Anterior cingulate cortex (tissue), 58 donors: ENCODE data around the gene TAS1R2.
"Not testable (repeated sequence)": the region's sequence is repeated elsewhere in the genome, so short reads cannot be mapped to it uniquely, and the experiment has no call there.

ENCODE experiments used
- DNase-seq, 58 donors: peaks; one replicate each; lab custom pipeline; 2025; lab: John Stamatoyannopoulos, UW

The TAS1R2 gene

DNA sequence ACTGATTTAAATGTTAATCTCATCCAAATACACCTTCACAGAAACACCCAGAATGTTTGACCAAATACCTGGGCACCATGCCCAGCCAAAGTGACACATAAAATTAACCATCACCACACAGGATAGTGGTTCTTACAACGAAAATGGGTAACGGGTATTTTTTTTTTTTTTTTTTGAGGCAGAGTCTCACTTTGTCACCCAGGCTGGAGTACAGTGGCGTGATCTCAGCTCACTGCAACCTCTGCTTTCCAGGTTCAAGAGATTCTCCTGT, 11.1 kb upstream of the TAS1R2 start:
- DNase-seq = not testable (repeated sequence)

DNA sequence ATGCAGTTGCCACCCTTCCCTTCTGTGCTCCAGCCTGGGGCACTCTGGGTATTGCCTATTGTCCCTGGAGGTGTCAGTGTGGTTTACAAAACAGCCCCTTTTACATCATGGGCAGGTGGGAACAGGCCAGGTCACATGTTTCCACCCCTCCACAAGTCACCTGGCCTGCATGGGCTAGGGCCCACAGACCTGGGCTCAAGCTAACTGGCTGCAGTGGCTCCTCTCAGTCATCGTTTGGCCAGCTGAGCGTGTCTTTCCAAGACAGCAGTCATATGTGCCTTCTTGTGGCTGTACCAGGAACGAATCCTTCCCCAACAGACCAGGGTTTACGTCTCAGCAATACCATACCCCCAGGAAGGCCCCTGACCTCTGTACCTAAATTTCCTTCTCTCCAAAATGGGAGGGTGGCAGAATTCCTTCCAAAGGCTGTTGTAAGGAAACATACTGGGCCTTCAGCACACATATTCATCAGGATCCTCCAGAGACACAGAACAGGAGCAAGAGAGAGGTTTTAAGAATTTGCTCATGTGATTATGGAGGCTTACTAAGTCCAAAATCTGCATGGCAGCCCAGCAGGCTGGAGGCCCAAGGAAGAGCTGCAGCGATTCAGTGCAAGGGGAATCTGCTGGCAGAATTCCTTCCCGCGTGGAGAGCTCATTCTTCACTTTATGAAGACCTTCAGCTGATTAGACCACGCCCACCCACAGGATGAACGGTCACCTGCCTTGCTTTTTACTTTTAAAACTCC, 10.6 kb upstream of the TAS1R2 start:
- no peak for DNase-seq

DNA sequence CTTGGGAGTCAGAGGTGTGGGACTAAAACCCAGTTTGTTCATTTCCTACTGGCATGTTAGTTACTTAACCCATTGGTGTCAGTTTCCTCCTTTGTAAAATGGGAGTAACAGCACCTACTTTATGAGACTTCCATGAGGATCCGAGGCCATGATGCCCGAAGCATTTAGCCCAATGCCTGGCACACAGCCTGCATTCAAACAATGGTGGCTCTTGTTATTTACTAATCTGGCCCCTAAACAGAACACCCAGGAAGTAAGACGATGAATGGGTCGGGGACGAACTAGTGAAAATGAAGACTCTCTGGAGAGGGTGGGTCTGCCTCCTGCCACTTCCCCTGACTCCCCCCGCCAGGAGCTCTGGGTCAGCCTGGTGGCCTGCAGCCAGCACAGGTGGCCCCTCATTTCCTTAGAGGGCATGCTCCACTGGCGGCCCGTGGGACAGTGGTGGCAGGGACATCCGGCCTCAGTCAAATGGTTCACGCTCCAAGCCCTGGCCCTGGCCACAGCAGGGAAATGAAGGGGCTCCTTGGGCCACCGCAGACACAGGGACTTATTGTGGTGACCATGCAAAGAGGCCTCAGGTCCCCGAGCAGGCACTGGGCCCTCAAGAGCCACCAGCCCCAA, 9.5 kb upstream of the TAS1R2 start:
- DNase-seq = peak in 10 of 58 donors; percentile 1 to 45 (median 10)

DNA sequence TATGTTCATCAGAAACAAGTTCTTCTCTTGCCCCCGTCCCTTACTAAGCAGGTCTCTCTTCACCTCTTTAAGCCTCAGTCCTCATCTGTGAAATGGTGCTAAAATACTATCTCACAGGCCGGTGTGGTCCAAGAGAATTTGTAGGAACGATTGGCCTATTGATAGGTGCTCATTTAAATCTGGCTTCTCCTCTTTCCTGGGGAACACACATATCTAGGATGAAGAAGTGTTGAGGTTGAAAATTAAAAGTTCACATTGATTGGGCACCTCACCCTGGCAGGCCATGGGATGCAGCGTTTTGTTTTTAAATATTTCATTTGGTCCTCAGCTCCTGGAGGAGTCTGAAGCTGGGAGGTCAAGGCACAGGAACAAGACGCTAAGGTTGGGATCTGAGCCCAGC, 8.9 kb upstream of the TAS1R2 start:
- DNase-seq = no peak

DNA sequence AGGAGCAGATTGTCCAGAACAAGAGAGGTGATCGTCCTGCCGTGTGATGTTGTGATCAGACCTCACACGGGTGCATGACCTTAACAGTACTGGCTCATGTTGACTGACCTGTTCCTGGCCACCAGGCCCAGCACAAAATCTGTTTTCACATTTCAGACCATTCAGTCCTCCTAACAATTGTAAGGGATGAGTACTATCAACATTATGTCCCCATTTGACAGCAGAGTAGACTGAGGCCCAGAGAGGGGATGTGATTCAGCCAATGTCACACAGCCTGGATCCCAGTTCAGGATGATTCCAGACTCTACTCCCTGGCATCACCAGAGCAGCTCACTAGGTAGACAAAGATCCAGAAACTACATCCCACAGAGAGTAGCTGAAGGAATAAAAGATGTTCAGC, 7.4 kb upstream of the TAS1R2 start:
- DNase-seq = no peak

DNA sequence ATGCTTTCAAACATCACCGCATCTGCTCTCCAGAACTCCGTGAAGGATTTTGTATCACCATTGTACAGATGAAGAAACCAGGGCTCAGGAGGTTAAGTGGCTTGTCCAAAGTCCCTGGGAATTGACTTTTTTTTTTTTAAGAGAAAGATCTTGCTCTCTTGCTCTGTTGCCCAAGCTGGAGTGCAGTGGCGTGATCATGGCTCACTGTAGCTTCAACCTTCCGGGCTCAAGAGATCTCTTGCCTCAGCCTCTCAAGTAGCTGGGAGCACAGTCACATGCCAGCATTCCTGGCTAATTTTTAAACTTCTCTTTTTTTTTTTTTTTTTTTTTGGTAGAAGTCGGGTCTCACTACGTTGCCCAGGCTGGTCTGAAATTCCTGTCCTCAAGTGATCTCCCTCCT, 6.9 kb upstream of the TAS1R2 start:
- DNase-seq = no peak

DNA sequence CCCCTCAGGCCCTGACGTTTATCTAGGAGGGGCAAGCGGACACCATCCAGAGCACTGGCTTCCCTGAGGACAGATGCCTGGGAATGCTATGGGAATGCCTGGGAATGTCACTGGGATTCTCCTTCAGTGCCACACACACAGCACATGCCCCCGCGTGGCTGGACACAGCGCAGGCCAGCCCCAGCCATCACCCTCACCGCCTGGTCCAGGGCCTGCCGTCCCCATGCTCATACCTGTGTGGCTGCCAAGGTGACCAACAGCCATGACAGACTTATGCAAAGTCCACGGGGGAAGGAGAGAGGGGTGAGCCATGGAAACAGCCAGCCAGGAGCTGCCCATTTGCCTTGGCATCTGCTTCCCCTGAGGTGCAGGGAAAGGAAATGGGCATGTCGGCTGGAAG, 5.7 kb upstream of the TAS1R2 start:
- no peak for DNase-seq

DNA sequence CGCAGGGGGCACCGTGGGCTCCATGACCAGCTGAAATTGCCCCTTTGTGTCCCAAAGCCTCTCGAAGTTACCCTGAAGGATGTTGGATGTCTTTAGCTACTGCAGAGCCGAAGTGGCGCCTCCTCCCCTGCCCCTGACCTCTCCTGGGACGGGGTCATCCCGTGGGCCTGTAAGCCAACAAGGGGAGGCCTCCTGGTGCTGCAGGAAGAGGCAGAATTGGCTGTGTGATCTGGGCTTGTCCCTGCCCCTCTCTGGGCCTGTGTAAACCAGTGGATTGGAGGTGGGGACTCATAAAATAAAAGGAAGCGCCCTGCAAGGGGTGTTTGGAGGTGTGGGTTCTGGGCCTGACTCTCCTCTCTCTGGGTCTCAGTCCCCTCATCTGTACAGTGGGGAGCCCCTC, 2.1 kb upstream of the TAS1R2 start:
- DNase-seq = no peak

DNA sequence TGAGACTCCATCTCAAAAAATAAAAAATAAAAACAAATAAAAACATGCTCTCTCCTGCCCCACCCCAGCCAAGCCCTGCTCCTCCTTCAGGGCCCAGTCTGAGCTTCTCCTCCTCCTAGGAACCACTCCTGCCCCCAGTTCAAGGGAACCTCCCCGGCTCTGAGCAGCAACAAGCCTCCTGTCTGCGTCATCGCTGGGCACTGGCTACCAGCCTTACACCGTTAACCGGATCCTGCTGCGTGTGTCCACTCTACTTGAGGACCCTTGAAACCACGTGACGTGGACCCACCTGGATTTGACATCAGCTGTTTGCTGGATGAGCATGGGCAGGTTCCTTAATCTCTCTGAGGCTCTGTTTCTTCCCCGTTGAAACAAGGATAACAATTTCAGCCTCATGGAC, 1.6 kb upstream of the TAS1R2 start:
- no peak for DNase-seq

DNA sequence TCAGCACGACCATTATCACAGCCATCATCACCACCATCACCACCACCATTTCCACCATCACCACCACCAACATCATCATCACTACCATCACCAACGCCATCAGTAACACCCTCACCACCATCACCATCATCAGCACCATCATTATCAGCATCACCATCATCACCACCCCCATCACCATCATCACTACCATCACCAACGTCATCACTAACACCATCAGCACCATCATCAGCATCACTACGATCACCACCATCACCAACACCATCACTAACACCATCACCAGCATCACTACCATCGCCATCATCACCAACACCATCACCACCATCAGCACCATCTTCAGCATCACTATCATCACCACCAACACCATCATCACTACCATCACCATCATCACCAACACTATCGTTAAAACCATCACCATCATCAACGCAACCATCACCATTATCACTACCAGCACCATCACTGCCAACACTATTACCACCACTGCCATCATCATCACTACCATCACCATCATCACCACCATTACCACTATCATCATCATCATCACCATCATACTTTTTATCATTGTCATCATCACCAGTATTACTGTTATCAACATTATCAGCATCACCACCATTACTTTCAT, 1.3 kb downstream of the TAS1R2 start:
- DNase-seq = no peak

DNA sequence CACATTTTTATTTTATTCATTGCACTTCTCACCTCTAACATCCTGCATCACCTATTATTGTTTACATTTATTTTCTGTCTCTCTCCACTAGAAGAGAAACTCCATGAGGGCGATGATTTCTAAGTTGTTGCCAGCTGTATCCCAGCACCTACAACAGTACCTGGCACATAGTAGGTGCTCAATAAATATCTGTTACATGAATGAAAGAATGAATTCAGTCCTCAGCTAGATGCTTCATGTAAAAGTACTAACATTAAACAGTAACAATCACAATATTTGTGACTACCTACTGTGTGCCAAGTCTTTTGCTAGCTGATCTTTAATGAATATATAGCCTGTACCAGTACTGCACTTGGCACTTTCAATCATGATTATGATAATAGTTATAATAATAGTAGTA, 3.0 kb downstream of the TAS1R2 start:
- DNase-seq = no peak

DNA sequence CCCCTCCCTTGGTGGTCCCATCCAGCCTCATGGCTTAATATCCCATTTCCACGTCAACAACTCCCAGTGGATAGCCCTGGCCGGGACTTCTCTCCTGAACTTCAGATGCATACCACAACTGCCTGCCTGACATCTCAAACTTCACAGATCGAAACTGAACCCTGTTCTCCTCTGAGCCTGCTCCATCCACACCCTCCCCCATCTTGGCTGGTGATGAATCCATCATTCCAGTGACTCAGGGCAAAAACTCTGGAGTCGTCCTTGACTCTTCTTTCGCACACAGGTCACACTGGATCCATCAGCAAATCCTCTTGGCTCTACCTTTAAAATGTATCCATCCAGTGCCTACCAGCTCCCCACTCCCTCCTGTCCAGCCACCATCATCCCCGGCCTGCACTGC, 3.9 kb downstream of the TAS1R2 start:
- no peak for DNase-seq

DNA sequence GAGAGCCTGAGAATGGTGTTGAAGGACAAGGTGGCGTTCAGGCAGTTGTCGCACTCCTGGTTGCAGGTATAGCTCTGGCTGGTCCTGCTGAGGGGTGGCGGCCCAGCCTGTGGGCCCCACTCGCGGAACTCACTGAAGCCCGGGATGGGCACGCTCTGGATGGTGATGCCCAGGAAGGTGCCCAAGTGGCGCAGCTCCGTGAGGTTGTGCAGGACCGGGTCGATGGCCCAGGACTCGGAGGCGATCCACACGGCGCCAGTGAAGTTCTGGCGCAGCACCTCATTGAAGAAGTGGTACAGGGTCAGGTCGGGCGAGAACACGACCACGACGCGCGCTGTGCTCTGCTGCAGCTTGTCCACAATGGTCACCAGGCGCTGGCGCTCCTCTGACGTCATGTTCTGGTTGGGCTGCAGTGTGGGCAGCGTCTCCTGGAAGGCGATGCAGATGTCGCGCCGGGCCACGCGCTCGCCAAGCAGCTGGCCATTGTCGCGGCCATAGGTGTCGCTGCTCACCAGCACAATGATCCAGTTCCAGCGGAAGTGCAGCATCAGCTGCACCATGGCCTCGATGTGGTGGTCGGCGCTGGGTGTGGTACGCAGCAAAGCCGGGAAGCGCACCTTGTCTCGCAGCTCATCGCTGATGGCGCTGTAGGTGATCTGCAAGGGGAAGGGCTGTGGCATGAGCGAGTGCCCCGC, 5.0 kb downstream of the TAS1R2 start:
- no peak for DNase-seq

DNA sequence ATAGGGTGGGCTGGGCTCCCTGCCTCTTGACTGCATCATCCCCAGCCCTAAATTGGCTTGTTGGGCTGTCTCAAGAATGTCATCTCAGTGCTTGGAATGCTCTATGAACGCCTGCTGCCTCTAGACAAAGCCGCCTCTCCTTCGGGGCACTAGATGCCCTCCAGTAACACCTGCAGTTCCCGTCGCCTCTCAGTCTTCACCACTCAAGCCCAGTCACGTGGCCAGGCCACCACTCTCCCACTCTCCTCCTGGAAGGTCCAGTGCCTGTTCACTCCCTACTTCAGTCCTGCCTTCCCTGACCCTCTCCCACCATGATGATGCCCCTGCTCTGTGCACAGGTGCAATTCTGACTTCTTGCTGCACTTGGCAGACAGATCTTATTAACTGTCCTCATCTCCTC, 7.0 kb downstream of the TAS1R2 start:
- no peak for DNase-seq

DNA sequence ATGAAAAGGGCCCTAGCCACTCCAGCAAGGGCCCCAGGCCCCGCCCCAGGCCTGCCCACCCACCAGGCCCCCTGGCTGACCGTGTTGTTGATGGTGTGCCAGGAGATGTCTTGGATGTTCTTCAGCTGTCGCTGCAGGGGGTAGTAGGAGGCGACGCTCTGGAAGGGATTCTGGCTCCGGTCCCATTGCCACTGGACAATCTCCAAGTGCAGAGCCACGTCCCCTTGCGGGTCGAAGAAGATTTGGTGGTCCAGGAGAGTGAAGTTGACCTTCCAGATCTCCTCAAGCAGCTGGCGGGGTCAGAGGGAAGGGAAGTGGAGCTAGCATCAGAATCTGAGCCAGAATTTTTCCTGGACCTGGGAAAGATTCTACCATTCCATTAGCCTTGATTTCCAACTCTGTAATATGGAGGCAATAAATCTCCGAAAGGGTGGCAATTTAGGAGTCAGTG, 10.2 kb downstream of the TAS1R2 start:
- no peak for DNase-seq

DNA sequence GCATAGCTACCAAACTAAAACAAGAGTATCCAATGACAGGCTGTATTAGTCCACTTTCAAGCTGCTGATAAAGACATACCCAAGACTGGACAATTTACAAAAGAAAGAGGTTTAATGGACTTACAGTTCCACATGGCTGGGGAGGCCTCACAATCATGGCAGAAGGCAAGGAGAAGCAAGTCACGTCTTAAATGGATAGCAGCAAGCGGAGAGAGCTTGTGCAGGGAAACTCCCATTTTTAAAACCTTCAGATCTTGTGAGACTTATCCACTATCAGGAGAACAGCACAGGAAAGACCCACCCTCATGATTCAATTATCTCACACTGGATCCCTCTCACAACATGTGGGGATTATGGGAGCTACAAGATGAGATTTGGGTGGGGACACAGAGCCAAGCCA, 11.7 kb downstream of the TAS1R2 start:
- not testable (repeated sequence) for DNase-seq

DNA sequence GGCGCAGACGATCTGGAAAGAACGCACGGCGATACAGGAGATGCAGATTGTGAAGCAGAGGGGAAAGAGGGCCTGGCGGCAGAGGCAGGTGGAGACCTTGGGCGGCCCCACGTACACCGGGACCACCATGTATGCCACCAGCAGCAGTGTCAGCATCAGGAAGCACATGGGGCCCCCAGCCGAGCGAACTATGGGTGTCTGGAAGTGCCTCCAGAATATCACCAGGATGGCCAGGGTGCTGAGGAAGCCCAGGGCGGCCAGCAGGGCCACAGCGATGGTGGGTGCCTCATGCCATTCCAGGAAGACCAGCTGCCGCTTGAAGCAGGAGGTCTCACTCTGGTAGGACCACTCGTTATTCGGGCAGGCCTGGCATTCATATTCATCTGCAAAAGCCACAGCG, 19.3 kb downstream of the TAS1R2 start:
- DNase-seq = no peak

DNA sequence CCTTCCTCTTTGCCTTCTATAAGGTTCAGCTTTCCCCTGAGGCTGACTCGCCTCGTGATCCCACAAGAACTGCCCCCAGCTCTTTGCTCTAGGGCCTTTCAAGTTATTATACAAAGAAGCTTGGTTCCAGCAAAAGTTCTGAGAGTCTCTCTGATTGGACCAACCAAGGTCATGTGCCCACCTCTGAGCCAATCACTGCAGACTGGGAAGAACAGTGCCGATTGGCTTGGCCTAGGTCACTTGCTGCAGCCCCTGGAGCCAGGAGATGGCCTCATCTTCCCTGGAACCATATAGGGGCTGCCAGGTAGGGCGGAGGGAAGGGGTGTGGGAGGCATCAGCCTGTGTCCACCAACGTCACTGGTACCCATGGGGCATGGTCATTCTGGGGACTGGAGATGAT, 22.8 kb downstream of the TAS1R2 start:
- no peak for DNase-seq

DNA sequence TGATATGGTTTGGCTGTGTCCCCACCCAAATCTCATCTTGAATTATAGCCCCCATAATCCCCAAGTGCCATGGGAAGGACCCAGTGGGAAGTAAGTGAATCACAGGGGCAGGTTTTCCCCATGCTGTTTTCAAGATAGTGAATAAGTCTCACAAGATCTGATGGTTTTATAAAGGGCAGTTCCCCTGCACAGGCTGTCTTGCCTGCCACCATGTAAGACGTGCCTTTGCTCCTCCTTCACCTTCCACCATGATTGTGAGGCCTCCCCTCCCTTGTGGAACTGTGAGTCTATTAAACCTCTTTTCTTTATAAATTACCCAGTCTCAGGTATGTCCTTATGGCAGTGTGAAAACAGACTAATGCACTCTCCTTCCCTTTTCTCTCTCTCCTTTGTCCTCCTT, 27.1 kb downstream of the TAS1R2 start:
- DNase-seq = not testable (repeated sequence)

DNA sequence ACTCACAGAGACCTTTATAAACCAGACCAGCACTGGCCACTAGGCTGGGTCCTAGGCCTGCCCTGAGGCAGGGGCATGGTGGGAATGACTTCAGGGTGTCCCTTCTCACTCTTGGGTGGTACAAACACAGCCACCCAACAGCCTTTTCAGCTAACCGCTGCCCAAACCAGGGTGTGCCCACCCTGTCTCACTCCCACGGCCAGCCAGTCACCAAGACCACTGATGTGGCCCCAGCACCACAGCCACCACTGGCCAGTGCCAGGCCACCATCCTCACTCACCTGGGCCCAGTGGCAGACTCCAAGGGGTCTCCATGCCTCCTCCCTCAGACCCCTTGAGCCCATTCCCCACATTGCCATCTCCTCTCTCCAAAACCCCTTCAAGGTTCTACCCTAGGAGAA, 27.8 kb downstream of the TAS1R2 start:
- no peak for DNase-seq

DNA sequence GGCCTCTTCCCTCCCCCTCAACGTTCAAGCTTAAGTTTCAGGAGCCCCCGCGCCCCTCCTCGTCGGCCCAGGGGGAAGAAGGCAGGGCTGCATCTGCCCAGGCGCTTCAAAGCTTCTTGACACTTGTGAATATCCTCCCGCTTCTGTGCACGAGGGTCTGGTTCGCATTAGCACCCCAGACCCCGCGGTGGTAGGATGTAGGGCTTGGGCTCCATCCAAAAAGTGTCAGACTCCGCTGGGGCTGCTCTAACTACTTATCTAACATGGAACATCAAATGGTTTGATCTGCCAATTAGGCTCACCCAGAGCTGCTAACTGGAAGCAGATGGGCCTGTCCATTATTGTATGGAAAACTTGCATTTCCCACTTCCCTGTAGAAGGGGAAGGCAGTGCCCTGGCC, 28.9 kb downstream of the TAS1R2 start:
- no peak for DNase-seq

DNA sequence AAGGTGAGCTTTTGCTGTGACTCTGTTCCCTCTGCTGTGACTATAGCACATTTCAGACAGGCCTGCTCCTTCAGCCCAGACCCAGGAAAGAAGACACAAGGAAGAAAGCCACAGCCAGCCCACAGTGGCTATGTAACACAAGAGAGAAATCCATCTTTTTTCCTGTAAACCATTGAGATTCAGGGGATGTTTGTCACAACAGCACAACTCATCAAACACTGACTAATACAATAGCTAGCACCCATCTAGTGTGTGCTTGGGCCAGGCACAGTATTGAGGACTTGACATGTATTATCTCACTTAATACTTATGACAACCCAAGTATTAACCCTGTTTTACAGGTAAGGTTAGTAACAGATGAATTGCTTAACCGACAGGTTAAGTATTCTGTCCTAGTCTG, 29.8 kb downstream of the TAS1R2 start:
- DNase-seq = no peak
